ENCODE measurements around the gene AK1.
A peak's percentile ranks its signal among the peaks of the same experiment; 100 is the strongest.

GRCh38 chr9:127921557-127922120 is 44.2 kb upstream of the AK1 start:
- TF ChIP-seq POLR2A (IDR thresholded peaks at IDR 0.05; ENCODE audit: extremely low read depth, insufficient read length): no peak
- peak; percentile 56 for TF ChIP-seq CTCF (IDR thresholded peaks at IDR 0.05; ENCODE audit: low read depth, low read length)
